ENCODE measurements around the gene RFC1. TPM values are rescaled to one million over a fixed set of nuclear protein-coding genes. Genes with fewer than 3 reads are reported as not detected.
"Not testable (repeated sequence)": the region's sequence is repeated elsewhere in the genome, so short reads cannot be mapped to it uniquely, and the experiment has no call there.

Gene RFC1
- total RNA-seq, 2 experiments from 2014 or later: 78.3 to 96.5 TPM

- no peaks in the 10 kb centered on the region for H3K9me3 Mint-ChIP-seq
- H3K36me3 Mint-ChIP-seq (ENCODE audit: low read depth): peaks cover 62% of the 10 kb centered on the region
- CTCF ChIA-PET: interaction anchor here (1.2 kb wide), 2 partner anchors 13 to 48 kb away, joined by 3 read pairs; no protein-coding TSS in a partner anchor
- no peak overlapping the region for H3K27ac Mint-ChIP-seq
- H3K4me1 Mint-ChIP-seq: peaks cover 17% of the 10 kb centered on the region
- H3K27me3 Mint-ChIP-seq: no peaks in the 10 kb centered on the region
- no peak for DNase-seq
- POLR2A ChIA-PET: no interaction called here
- no peak overlapping the region for H3K4me3 Mint-ChIP-seq
These were observed 79.9 kb downstream of the RFC1 start for GRCh38 chr4:39286263-39286662.

GRCh38 chr4:39285853-39286252 lies 80.3 kb downstream of the RFC1 start:
- Mint-ChIP-seq H3K4me1 (peaks cover 17% of the 10 kb centered on the region), H3K9me3 (no peaks in the 10 kb centered on the region), H3K27ac (no peak overlapping the region), H3K27me3 (no peaks in the 10 kb centered on the region), H3K36me3 (ENCODE audit: low read depth) (peaks cover 58% of the 10 kb centered on the region), H3K4me3 (no peak overlapping the region)
- CTCF ChIA-PET: interaction anchor here (0.6 to 1.2 kb wide), 3 partner anchors 14 to 60 kb away, joined by 3 read pairs; no protein-coding TSS in a partner anchor
- no peak for DNase-seq
- POLR2A ChIA-PET: no interaction called here

- POLR2A ChIA-PET: no interaction called here
These were observed 80.9 kb downstream of the RFC1 start for GRCh38 chr4:39285111-39285795.

GRCh38 chr4:39280770-39281169 lies 85.4 kb downstream of the RFC1 start:
- Mint-ChIP-seq H3K27me3 (no peaks in the 10 kb centered on the region), H3K36me3 (ENCODE audit: low read depth) (peaks cover 19% of the 10 kb centered on the region), H3K4me1 (peaks cover 4% of the 10 kb centered on the region), H3K27ac (no peak overlapping the region), H3K4me3 (no peak overlapping the region), H3K9me3 (no peaks in the 10 kb centered on the region)
- ChIA-PET POLR2A (no interaction called here), CTCF (interaction anchor here (0.6 kb wide), 1 partner anchor 116 kb away, joined by 3 read pairs; no protein-coding TSS in a partner anchor)
- DNase-seq: no peak

More at GRCh38 chr4:39285111-39285795, 80.9 kb downstream of the RFC1 start:
- DNase-seq: no peak
- H3K9me3 Mint-ChIP-seq: no peaks in the 10 kb centered on the region
- CTCF ChIA-PET: interaction anchor here (0.6 to 1.4 kb wide), 7 partner anchors 12 to 434 kb away, joined by 3 to 4 read pairs (median 3); no protein-coding TSS in a partner anchor
- H3K27ac Mint-ChIP-seq: no peak overlapping the region
- H3K4me3 Mint-ChIP-seq: no peak overlapping the region
- no peaks in the 10 kb centered on the region for H3K27me3 Mint-ChIP-seq
- H3K36me3 Mint-ChIP-seq (ENCODE audit: low read depth): peaks cover 55% of the 10 kb centered on the region
- H3K4me1 Mint-ChIP-seq: peaks cover 17% of the 10 kb centered on the region

- POLR2A ChIA-PET: no interaction called here
- no peak overlapping the region for H3K27ac Mint-ChIP-seq
- H3K9me3 Mint-ChIP-seq: no peaks in the 10 kb centered on the region
These were observed 86.7 kb downstream of the RFC1 start for GRCh38 chr4:39279416-39279815.

GRCh38 chr4:39278476-39278875 lies 87.7 kb downstream of the RFC1 start:
- no peak overlapping the region for H3K4me3 Mint-ChIP-seq

More at GRCh38 chr4:39279416-39279815, 86.7 kb downstream of the RFC1 start:
- no peaks in the 10 kb centered on the region for H3K27me3 Mint-ChIP-seq
- H3K36me3 Mint-ChIP-seq (ENCODE audit: low read depth): peaks cover 9% of the 10 kb centered on the region
- no peak overlapping the region for H3K4me3 Mint-ChIP-seq
- no peak for DNase-seq
- CTCF ChIA-PET: interaction anchor here (0.7 kb wide), 1 partner anchor 11 kb away, joined by 3 read pairs; no protein-coding TSS in a partner anchor
- H3K4me1 Mint-ChIP-seq: no peaks in the 10 kb centered on the region

GRCh38 chr4:39277661-39278060 lies 88.5 kb downstream of the RFC1 start:
- H3K27ac Mint-ChIP-seq; H3K4me3 Mint-ChIP-seq; DNase-seq; H3K4me1 Mint-ChIP-seq; POLR2A ChIA-PET; H3K27me3 Mint-ChIP-seq; CTCF ChIA-PET; H3K9me3 Mint-ChIP-seq; H3K36me3 Mint-ChIP-seq (ENCODE audit: low read depth): not testable (repeated sequence)

More at GRCh38 chr4:39278476-39278875, 87.7 kb downstream of the RFC1 start:
- peaks cover 9% of the 10 kb centered on the region for H3K36me3 Mint-ChIP-seq (ENCODE audit: low read depth)
- ChIA-PET POLR2A (no interaction called here), CTCF (no interaction called here)
- no peaks in the 10 kb centered on the region for H3K9me3 Mint-ChIP-seq
- no peak overlapping the region for H3K27ac Mint-ChIP-seq
- no peaks in the 10 kb centered on the region for H3K27me3 Mint-ChIP-seq
- H3K4me1 Mint-ChIP-seq: no peaks in the 10 kb centered on the region
- no peak for DNase-seq

GRCh38 chr4:39274503-39274902 lies 91.7 kb downstream of the RFC1 start:
- POLR2A ChIA-PET: no interaction called here
- no peaks in the 10 kb centered on the region for H3K4me1 Mint-ChIP-seq

GRCh38 chr4:39263895-39264294 lies 102.3 kb downstream of the RFC1 start:
- peaks cover 5% of the 10 kb centered on the region for H3K36me3 Mint-ChIP-seq (ENCODE audit: low read depth)

More at GRCh38 chr4:39274503-39274902, 91.7 kb downstream of the RFC1 start:
- Mint-ChIP-seq H3K27ac (no peak overlapping the region), H3K27me3 (no peaks in the 10 kb centered on the region), H3K36me3 (ENCODE audit: low read depth) (no peaks in the 10 kb centered on the region), H3K4me3 (no peak overlapping the region), H3K9me3 (no peaks in the 10 kb centered on the region)
- CTCF ChIA-PET: interaction anchor here (0.9 to 1.2 kb wide), 3 partner anchors 10 to 84 kb away, joined by 3 read pairs; no protein-coding TSS in a partner anchor
- no peak for DNase-seq

GRCh38 chr4:39259571-39260330 lies 106.4 kb downstream of the RFC1 start:
- no peaks in the 10 kb centered on the region for H3K9me3 Mint-ChIP-seq
- H3K27ac Mint-ChIP-seq: no peak overlapping the region
- POLR2A ChIA-PET: no interaction called here
- no peak overlapping the region for H3K4me3 Mint-ChIP-seq
- CTCF ChIA-PET: interaction anchor here (0.6 to 0.7 kb wide), 2 partner anchors 690 to 731 kb away, joined by 3 to 4 read pairs; no protein-coding TSS in a partner anchor
- no peaks in the 10 kb centered on the region for H3K27me3 Mint-ChIP-seq
- peaks cover 5% of the 10 kb centered on the region for H3K36me3 Mint-ChIP-seq (ENCODE audit: low read depth)
- H3K4me1 Mint-ChIP-seq: no peaks in the 10 kb centered on the region
- no peak for DNase-seq

More at GRCh38 chr4:39263895-39264294, 102.3 kb downstream of the RFC1 start:
- Mint-ChIP-seq H3K4me3 (no peak overlapping the region), H3K9me3 (no peaks in the 10 kb centered on the region), H3K27me3 (no peaks in the 10 kb centered on the region), H3K4me1 (no peaks in the 10 kb centered on the region), H3K27ac (no peak overlapping the region)
- CTCF ChIA-PET: no interaction called here
- no peak for DNase-seq
- POLR2A ChIA-PET: no interaction called here

GRCh38 chr4:39256436-39256835 lies 109.7 kb downstream of the RFC1 start:
- CTCF ChIA-PET: no interaction called here
- POLR2A ChIA-PET: no interaction called here
- H3K27ac Mint-ChIP-seq: no peak overlapping the region

GRCh38 chr4:39255871-39256270 lies 110.3 kb downstream of the RFC1 start:
- Mint-ChIP-seq H3K36me3 (ENCODE audit: low read depth) (peaks cover 2% of the 10 kb centered on the region), H3K27ac (no peak overlapping the region), H3K4me3 (no peak overlapping the region), H3K4me1 (no peaks in the 10 kb centered on the region), H3K27me3 (no peaks in the 10 kb centered on the region), H3K9me3 (no peaks in the 10 kb centered on the region)
- no peak for DNase-seq
- ChIA-PET POLR2A (no interaction called here), CTCF (interaction anchor here (0.6 kb wide), 1 partner anchor 53 kb away, joined by 3 read pairs; no protein-coding TSS in a partner anchor)

More at GRCh38 chr4:39256436-39256835, 109.7 kb downstream of the RFC1 start:
- H3K27me3 Mint-ChIP-seq: no peaks in the 10 kb centered on the region
- DNase-seq: no peak
- H3K9me3 Mint-ChIP-seq: no peaks in the 10 kb centered on the region
- H3K4me3 Mint-ChIP-seq: no peak overlapping the region
- peaks cover 5% of the 10 kb centered on the region for H3K36me3 Mint-ChIP-seq (ENCODE audit: low read depth)
- H3K4me1 Mint-ChIP-seq: no peaks in the 10 kb centered on the region

GRCh38 chr4:39255266-39255665 lies 110.9 kb downstream of the RFC1 start:
- POLR2A ChIA-PET: no interaction called here
- H3K4me3 Mint-ChIP-seq: no peak overlapping the region
- CTCF ChIA-PET: interaction anchor here (0.6 kb wide), 1 partner anchor 373 kb away, joined by 4 read pairs; no protein-coding TSS in a partner anchor
- no peak for DNase-seq
- no peaks in the 10 kb centered on the region for H3K9me3 Mint-ChIP-seq
- H3K36me3 Mint-ChIP-seq (ENCODE audit: low read depth): peaks cover 2% of the 10 kb centered on the region
- H3K4me1 Mint-ChIP-seq: no peaks in the 10 kb centered on the region
- no peak overlapping the region for H3K27ac Mint-ChIP-seq
- no peaks in the 10 kb centered on the region for H3K27me3 Mint-ChIP-seq
